SKM-1 treated with dmso at 0.1 percent for 144 hours (cell line): ENCODE results near the gene DIRAS3.
"Not testable (repeated sequence)": the region's sequence is repeated elsewhere in the genome, so short reads cannot be mapped to it uniquely, and the experiment has no call there.

Source experiments
- DNase-seq: peaks from one replicate; lab custom pipeline; 2025; ENCODE audit not compliant: unreplicated experiment; lab: John Stamatoyannopoulos, UW

Gene DIRAS3

GRCh38 chr1:68024635-68025338 is 25.6 kb downstream of the DIRAS3 start:
- no peak for DNase-seq

DNA sequence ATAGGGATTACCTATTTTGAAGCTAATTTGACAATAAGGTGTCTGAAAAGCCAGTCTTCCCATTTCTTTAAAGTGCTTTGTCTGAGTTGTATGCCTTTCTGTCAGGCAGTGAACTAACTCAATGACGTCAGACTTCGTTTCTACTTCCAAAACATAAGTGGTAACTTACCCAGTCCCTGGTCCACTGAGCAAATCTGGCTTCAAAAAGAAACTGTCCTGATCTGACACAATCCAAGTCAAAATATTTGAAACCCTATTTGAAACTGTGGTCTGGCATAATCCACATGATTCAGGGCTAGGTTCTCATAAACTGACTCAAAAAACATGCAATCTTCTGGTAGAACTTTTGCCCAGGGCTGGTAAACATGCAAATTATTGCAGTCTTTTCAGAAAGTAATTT is 34.0 kb downstream of the DIRAS3 start:
- no peak for DNase-seq

DNA sequence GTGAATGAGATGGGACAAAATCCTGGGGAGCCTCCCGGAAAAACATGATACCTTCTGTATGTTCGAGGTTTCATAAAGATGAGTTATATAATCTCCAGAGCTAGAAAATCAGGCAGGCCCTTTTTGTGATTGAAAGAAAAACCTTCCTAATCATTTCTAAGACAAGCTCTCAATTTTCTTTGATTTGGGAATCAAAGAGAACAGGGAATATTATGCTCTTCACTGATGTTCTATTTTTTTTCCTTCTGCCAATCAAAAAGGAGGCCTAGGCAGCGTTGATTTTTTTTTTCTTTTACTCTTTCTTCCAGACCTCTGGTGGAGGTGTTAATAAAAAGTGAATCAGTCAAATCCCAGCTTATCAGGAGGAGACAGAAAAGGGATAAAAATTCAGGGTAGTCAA is 34.5 kb downstream of the DIRAS3 start:
- DNase-seq: no peak

GRCh38 chr1:68015369-68015768 is 35.1 kb downstream of the DIRAS3 start:
- no peak for DNase-seq

DNA sequence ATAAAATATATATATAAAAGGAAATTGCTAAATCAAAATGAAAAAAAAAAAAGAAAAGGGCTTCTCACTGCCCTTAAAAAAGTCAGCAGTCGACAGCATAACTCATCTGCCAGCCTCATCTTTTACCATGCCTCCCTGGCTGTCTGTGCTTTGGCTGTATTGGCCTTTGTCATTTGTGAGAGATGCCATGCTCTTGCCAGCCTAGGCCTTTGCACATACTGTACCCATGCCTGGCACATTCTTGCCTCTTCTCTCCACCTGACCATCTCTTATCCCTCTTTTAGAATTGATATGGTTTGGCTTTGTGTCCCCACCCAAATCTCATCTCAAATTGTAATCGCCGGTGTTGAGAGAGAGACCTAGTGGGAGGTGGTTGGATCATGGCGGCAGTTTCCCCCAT is 37.1 kb downstream of the DIRAS3 start:
- no peak for DNase-seq

- no peak for DNase-seq
These were observed 38.6 kb downstream of the DIRAS3 start for GRCh38 chr1:68011657-68012375.

GRCh38 chr1:68010543-68010942 is 39.9 kb downstream of the DIRAS3 start:
- no peak for DNase-seq

- no peak for DNase-seq
These were observed 40.3 kb downstream of the DIRAS3 start for GRCh38 chr1:68010090-68010489.

DNA sequence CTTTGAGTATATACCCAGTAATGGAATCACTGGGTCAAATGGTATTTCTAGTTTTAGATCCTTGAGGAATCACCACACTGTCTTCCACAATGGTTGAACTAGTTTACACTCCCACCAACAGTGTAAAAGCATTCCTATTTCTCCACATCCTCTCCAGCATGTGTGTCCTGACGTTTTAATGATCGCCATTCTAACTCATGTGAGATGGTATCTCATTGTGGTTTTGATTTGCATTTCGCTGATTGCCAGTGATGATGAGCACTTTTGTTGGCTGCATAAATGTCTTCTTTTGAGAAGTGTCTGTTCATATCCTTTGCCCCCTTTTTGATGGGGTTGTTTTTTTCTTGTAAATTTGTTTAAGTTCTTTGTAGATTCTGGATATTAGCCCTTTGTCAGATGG is 46.8 kb downstream of the DIRAS3 start:
- DNase-seq: not testable (repeated sequence)

DNA sequence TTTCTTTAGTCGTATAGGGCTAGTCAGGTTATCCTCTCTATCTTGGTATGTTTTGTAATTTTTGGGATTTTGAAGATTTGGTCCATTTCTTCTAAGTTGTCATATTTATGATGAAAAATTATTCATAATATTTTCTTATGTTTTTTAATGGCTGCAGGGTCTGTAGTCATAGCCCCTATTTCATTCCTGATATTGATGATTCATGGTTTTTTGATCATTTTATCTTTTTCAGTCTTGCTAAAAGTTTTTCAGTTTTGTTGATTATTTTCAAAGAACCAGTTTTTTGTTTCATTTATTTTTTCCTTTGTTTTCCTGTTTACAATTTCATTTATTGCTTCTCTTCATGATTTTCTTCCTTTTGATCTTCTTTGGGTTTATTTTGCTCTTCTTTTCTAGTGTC is 50.2 kb downstream of the DIRAS3 start:
- no peak for DNase-seq

- no peak for DNase-seq
These were observed 52.7 kb downstream of the DIRAS3 start for GRCh38 chr1:67997746-67998145.
